Epithelial cell of proximal tubule (primary cell): Measurements from ENCODE around the gene CRAMP1. TPM values are rescaled to one million over a fixed set of nuclear protein-coding genes. Genes with fewer than 3 reads are reported as not detected.
"Not testable (repeated sequence)": the region's sequence is repeated elsewhere in the genome, so short reads cannot be mapped to it uniquely, and the experiment has no call there.

Source experiments
- DNase-seq: peaks from one replicate; pipeline ENCODE4 v3.0.0-alpha.2; 2011; ENCODE audit warnings: low read depth
- H3K4me3 ChIP-seq: 2 replicates; pipeline ENCODE4 v1.5.1; 2011; ENCODE audit warnings: low read depth, mild to moderate bottlenecking, low read length
- total RNA-seq: library from RNA; depleted of rRNA; stranded (reverse); fragments of >200 nt; gene quantifications from 2 replicates; pipeline ENCODE4 v1.2.3, GENCODE V29; 2015
- TF ChIP-seq, protein P1 (sequence below): conservative IDR thresholded peaks from 2 replicates; pipeline ENCODE4 v1.5.1; 2012; ENCODE audit warnings: low read depth, mild to moderate bottlenecking, low read length

Gene CRAMP1
- total RNA-seq, 1 donor from 2014 or later: 6.9 TPM

DNA sequence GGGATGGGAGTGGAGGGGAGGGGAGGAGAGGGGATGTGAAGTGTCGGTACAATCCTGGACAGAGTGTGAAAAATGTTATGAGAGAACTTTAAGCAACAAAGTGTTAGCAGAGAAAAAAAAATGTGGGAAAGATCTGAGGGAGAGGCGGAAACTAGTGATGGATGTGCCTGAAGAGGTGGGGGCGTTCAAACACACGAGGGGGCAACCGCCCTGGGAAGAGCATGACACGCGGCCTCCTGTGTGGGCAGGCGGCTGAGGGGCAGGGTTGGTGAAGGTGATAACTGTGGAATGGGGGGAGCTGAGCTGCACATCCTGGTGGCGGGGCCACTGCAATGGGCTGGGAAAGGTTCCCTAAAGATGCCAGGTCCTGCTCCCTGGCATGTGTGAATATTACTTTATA lies 30.4 kb upstream of the CRAMP1 start:
- TF ChIP-seq, protein P1, sequence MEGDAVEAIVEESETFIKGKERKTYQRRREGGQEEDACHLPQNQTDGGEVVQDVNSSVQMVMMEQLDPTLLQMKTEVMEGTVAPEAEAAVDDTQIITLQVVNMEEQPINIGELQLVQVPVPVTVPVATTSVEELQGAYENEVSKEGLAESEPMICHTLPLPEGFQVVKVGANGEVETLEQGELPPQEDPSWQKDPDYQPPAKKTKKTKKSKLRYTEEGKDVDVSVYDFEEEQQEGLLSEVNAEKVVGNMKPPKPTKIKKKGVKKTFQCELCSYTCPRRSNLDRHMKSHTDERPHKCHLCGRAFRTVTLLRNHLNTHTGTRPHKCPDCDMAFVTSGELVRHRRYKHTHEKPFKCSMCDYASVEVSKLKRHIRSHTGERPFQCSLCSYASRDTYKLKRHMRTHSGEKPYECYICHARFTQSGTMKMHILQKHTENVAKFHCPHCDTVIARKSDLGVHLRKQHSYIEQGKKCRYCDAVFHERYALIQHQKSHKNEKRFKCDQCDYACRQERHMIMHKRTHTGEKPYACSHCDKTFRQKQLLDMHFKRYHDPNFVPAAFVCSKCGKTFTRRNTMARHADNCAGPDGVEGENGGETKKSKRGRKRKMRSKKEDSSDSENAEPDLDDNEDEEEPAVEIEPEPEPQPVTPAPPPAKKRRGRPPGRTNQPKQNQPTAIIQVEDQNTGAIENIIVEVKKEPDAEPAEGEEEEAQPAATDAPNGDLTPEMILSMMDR: no peak
- H3K4me3 ChIP-seq: no peak overlapping the region
- DNase-seq: no peak

DNA sequence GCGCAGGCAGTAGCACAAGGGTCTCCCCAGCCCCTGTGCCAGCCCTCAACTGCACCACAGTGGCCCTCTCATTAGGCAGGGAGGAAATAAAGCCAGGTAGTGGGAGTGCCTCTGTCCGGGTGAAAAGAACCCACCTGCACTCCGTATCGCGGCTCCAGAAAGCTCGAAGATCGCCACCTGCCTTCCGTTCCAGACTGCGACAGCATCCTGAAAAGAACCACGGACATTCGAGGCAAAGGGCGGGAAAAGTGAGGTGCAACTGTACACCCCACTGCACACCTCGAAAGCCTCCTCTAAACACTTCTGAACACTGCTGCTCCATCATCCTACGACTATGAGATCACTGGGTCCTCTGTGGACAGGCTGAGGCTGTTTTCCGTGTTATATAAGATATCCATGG lies 29.0 kb upstream of the CRAMP1 start:
- DNase-seq: no peak
- TF ChIP-seq, protein P1: no peak
- no peak overlapping the region for H3K4me3 ChIP-seq

DNA sequence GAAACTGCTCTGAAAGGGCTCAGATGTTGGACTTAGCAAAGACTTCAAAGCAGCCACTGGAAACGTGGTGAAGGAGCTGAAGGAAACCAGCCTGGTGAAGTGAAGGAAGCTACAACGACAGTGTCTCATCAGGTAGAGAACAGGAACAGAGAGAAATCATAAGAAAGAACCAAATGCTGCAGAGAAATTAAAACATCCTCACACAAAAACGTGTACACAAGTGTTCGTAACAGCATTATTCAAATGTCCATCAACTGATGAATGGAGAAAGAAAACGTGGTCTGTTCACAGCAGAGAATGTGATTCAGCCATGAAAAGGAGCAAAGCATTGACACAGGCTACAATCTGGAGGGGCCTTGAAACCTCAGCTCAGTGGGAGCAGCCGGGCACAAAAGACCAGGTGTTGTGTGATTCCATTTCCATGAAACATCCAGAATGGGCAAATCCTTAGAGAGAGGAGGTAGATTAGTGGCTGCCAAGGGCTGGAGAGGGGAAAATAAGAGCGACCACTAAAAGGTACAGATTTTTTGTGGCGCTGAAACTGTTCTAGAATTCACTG lies 27.2 kb upstream of the CRAMP1 start:
- H3K4me3 ChIP-seq: no peak overlapping the region
- TF ChIP-seq, protein P1: no peak
- DNase-seq: no peak

DNA sequence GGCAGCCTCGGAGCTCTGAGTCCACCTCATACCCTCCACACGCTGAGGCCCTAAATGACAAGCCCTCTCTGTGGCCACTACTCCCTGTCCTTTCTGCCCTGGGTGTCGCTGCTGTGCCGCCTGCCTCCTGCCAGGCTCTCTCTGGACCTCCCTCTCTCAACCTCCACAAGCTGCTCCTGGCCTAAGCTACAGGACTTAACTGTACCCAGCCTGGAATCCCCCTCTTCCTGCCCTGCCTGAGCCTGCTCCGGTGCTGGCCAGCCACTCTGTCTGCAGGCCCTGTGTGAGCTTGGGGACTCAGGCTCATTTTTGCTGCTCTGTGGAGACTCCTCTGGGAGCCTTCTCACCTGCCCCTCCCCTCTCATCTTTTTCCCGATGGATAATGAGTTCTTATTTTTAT lies 21.8 kb upstream of the CRAMP1 start:
- TF ChIP-seq, protein P1: no peak
- no peak overlapping the region for H3K4me3 ChIP-seq

DNA sequence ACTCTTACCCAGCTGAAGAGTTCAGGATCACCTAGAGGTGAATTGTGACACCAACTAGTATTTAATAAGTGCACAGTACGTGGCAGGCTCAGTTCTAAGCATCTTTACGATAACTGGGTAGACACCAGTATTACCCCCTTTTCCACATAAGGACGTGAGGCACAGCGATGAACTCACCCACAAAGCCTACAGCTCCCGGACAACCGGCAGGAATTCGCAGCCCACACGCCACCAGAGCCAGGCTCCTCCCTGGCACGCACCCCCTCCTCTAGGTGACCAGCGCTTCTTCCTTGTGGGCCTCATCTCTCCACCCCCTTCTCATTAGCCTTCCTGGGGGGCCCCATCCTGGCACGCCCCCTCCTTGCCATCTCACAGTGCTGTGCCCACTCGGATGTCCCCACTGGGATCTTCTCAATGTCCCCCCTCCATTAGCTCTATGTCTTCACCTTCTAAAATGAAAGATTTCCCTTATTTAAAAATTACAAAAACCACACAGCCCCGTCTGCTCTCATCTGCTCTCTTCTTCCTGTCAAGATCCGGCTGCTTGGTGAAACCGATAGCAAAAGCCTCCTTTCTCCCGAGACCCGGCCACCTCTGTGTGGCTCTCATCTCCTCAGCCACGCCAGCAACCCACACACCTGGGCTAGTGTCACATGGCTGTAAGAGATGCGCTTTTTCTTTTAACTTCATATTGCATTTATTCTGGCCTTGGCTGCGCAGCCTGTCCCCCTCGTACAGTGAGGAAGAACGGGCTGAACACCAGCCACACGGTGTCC lies 21.0 kb upstream of the CRAMP1 start:
- no peak for DNase-seq
- H3K4me3 ChIP-seq: no peak overlapping the region
- TF ChIP-seq, protein P1: no peak

More for the DNA sequence above, 21.8 kb upstream of the CRAMP1 start:
- no peak for DNase-seq

DNA sequence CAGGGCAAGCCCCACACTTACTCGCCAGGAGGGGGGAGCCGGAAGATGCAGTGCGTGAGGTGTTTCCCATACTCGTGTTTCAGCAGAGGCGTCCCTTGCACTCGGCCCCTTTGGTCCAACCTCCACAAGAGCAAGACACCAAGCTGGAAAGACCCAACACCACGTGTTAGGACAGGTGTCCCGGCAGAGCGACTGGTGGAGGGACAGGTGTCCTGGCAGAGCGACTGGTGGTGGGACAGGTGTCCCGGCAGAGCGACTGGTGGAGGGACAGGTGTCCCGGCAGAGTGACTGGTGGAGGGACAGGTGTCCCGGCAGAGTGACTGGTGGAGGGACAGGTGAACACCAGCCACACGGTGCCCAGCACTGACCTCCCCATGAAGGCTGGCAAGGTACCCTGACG lies 19.7 kb upstream of the CRAMP1 start:
- H3K4me3 ChIP-seq: no peak overlapping the region
- no peak for DNase-seq
- TF ChIP-seq, protein P1: no peak

DNA sequence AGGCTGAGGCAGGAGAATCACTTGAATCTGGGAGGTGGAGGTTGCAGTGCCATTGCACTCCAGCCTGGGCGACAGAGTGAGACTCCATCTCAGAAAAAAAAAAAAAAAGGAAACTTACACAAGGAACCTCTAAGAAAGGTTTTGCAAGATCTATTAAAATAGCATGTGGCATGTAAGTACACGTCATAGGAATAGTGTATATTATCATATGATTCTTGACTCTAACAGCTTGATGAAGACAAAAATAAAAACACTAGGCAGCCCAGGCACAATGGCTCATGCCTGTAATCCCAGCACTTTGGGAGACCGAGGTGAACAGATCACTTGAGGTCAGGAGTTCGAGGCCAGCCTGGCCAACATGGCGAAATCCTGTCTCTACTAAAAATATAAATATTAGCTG lies 16.6 kb upstream of the CRAMP1 start:
- not testable (repeated sequence) for H3K4me3 ChIP-seq, DNase-seq
